Activated CD4-positive, alpha-beta T cell treated with anti-CD3 and anti-CD28 coated beads, Interleukin-2, amount 10 ng/mL, durations not matched to agents 7 days and 5 days (primary cell): ENCODE results near the gene YPEL5. TPM values are rescaled to one million over a fixed set of nuclear protein-coding genes. Genes with fewer than 3 reads are reported as not detected.
A peak's percentile ranks its signal among the peaks of the same experiment; 100 is the strongest.
"Not testable (repeated sequence)": the region's sequence is repeated elsewhere in the genome, so short reads cannot be mapped to it uniquely, and the experiment has no call there.

Source experiments
- CTCF ChIA-PET: fragments of 350-600 bp; sonication (Branson Sonifier 250); formaldehyde crosslinking; loops from one replicate; lab custom pipeline; 2021; ENCODE audit warnings: antibody characterized with exemption; lab: Charles Lee
- POLR2A ChIA-PET: fragments of 350-600 bp; sonication (Branson Sonifier 250); formaldehyde crosslinking; loops from one replicate; lab custom pipeline; 2021; ENCODE audit warnings: antibody characterized with exemption; lab: Charles Lee
- DNase-seq: peaks from one replicate; pipeline ENCODE4 v3.0.0-alpha.2; 2020
- H3K27ac Mint-ChIP-seq: one replicate; pipeline ENCODE4 v1.8.0; 2021; ENCODE audit warnings: mild to moderate bottlenecking, moderate library complexity, mixed read lengths
- H3K27me3 Mint-ChIP-seq: one replicate; pipeline ENCODE4 v1.8.0; 2021; ENCODE audit warnings: mixed read lengths
- H3K36me3 Mint-ChIP-seq: one replicate; pipeline ENCODE4 v1.8.0; 2021; ENCODE audit warnings: low read depth, mixed read lengths
- H3K4me1 Mint-ChIP-seq: one replicate; pipeline ENCODE4 v1.8.0; 2021; ENCODE audit warnings: mixed read lengths
- H3K4me3 Mint-ChIP-seq: one replicate; pipeline ENCODE4 v1.8.0; 2021; ENCODE audit warnings: mild to moderate bottlenecking, moderate library complexity, mixed read lengths
- H3K9me3 Mint-ChIP-seq: one replicate; pipeline ENCODE4 v1.8.0; 2021; ENCODE audit warnings: mixed read lengths
- total RNA-seq, 2 experiments: library from RNA; stranded (reverse); gene quantifications; one replicate each; pipeline ENCODE4 v1.2.3, GENCODE V29; 2021

The YPEL5 gene
- 10 to 100 TPM; 32.3 to 39.2 TPM for total RNA-seq

DNA sequence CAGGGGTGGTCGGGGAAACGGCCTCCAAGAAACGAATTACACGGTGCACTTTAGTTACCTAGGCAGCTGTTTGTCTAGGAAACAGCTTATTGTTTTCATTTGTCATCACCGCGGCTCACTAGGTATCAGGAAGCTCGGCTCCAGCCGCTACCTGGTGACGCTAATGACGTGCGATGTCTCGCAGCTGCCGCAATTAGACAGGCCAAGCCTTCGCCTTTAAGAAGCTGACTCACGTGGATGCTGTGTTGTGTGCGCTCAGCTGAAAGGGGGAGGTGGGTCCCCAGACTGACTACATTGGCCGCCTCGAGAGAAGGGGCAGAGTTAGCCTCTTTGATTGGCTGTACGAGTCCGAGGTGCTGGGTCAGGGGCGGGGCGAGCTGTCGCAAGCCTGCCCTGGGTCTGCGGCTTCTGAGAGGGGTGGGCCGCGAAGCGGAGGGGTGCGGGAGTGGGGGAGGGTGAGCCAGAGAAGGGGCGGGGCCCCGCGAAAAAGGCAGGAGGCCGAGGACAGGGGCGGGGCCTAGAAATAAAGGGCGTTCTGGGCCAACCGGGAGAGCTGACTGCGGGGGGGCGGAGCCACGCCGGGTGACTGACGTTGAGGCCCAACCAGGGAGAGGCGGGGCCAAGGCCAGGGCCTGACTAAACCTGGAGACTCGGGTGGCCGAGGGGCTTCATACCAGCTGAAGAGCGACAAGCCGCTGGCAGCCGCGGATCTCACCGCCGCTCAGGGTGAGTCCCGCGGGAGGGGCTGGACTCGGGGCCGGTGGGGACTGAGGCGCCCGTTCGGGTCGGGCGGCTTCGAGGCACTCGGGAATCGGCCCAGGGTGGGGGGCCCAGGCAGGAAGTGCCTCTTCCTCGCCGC lies at the start of gene YPEL5:
YPEL5 (plus strand) TSS at position 671 of the 859 bp plus-strand sequence. CDS start 9,645 bp downstream, outside the sequence.
- peak; percentile 99 for DNase-seq
- peaks cover 44% of the 10 kb centered on the region for H3K4me1 Mint-ChIP-seq
- no peaks in the 10 kb centered on the region for H3K9me3 Mint-ChIP-seq
- H3K27ac Mint-ChIP-seq = peak within 1 kb of the TSS; percentile 99
- peak within 1 kb of the TSS; percentile 81 for H3K4me3 Mint-ChIP-seq
- POLR2A ChIA-PET = no interaction called here
- no peaks in the 10 kb centered on the region for H3K27me3 Mint-ChIP-seq
- CTCF ChIA-PET = interaction anchor here (0.6 to 7.2 kb wide), 8 partner anchors 9 to 565 kb away, joined by 3 to 72 read pairs (median 4); no protein-coding TSS in a partner anchor
- peaks cover 11% of the 10 kb centered on the region for H3K36me3 Mint-ChIP-seq

DNA sequence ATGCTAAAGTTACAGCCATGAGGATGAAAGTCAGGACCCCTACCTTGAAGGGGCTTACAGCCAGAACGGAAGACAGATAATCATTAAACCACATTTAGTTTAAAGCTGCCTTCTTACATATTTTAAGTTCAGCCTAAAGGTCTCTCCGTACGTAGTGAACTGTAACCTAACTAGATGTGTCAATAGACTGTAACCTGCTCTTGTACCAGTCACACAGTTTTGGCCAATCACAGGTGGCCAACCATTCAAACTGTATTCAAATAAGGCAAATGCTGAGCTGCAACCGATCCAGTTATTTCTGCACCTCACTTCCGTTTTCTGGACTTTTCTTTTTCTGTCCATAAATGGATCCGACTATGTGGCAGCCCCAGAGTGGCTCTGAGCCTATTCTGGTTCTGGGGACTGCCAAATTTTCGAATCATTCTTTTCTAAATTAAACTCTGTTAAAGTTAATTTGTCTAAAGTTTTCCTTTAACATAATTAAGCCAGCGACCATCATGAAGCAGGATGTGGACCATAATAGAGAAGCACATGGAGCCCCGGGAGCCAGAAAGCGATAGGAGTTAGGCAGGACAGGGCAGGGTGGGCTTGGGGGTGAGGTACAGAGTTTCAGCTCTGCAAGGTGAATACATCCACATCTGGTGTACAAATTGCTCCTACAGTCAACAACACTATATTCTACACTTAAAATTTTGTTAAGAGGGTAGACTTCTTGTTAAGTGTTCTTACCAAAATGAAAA lies 48.4 kb upstream of the YPEL5 start:
- no peak overlapping the region for H3K27ac Mint-ChIP-seq
- CTCF ChIA-PET = interaction anchor here (0.5 to 0.7 kb wide), 2 partner anchors 40 to 248 kb away, joined by 3 to 4 read pairs; no protein-coding TSS in a partner anchor
- no peak overlapping the region for H3K4me3 Mint-ChIP-seq
- H3K27me3 Mint-ChIP-seq = peaks cover 35% of the 10 kb centered on the region
- H3K9me3 Mint-ChIP-seq = no peaks in the 10 kb centered on the region
- no peaks in the 10 kb centered on the region for H3K4me1 Mint-ChIP-seq
- POLR2A ChIA-PET = no interaction called here
- no peaks in the 10 kb centered on the region for H3K36me3 Mint-ChIP-seq
- no peak for DNase-seq

DNA sequence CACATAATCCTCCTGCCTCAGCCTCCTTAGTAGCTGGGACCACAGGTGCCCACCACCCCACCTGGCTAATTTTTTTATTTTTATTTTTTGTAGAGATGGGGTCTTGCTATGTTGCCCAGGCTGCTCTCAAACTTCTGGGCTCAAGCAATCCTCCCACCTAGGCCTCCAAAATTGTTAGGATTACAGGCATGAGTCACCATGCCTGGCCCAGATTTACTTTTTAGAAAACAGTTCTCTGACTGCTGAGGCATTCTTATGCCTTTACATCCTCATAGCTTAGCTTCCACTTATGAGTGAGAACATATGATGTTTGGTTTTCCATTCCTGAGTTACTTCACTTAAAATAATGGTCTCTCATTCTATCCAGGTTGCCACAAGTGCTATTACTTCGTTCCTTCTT lies 47.4 kb upstream of the YPEL5 start:
- H3K9me3 Mint-ChIP-seq, CTCF ChIA-PET, H3K4me1 Mint-ChIP-seq, H3K27ac Mint-ChIP-seq, POLR2A ChIA-PET, H3K4me3 Mint-ChIP-seq, H3K36me3 Mint-ChIP-seq, DNase-seq: not testable (repeated sequence)
- H3K27me3 Mint-ChIP-seq = peaks cover 31% of the 10 kb centered on the region

DNA sequence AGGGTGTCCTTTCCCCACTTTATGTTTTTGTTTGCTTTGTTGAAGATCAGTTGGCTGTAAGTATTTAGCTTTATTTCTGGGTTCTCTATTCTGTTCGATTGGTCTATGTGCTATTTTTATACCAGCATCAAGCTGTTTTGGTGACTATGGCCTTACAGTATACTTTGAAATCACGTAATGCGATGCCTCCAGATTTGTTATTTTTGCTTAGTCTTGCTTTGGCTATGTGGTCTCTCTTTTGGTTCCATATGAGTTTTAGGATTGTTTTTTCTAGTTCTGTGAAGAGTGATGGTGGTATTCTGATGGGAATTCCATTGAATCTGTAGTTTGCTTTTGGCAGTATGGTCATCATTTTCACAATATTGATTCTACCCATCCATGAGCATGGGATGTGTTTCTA lies 46.1 kb upstream of the YPEL5 start:
- peaks cover 28% of the 10 kb centered on the region for H3K27me3 Mint-ChIP-seq
- H3K9me3 Mint-ChIP-seq, H3K4me1 Mint-ChIP-seq, DNase-seq, POLR2A ChIA-PET, H3K36me3 Mint-ChIP-seq, H3K27ac Mint-ChIP-seq, H3K4me3 Mint-ChIP-seq: not testable (repeated sequence)
- CTCF ChIA-PET = interaction anchor here (1.1 to 2.0 kb wide), 2 partner anchors 11 to 15 kb away, joined by 3 to 4 read pairs; no protein-coding TSS in a partner anchor

DNA sequence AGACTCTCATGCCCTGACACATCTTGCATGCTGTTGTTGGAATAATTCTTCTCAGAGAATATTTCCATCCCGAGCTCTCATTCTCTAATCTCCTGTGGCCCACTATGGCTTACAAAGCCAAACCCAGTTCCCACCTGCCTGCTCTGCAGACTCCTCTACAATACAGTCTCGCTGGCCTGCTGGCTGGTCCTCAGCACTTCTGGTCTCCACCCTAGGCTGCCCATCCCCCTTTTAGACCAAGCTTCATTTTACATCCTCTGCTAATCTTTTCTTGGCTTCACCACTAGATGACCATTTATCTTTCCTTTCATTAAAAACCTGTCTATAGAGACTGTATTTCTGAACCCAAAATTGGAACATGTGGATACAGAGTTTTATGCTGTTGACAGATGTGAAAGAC lies 42.5 kb upstream of the YPEL5 start:
- CTCF ChIA-PET = no interaction called here
- no peaks in the 10 kb centered on the region for H3K36me3 Mint-ChIP-seq
- DNase-seq = no peak
- no peak overlapping the region for H3K4me3 Mint-ChIP-seq
- H3K27ac Mint-ChIP-seq = no peak overlapping the region
- POLR2A ChIA-PET = no interaction called here
- no peaks in the 10 kb centered on the region for H3K4me1 Mint-ChIP-seq
- no peaks in the 10 kb centered on the region for H3K9me3 Mint-ChIP-seq
- peaks cover 10% of the 10 kb centered on the region for H3K27me3 Mint-ChIP-seq

DNA sequence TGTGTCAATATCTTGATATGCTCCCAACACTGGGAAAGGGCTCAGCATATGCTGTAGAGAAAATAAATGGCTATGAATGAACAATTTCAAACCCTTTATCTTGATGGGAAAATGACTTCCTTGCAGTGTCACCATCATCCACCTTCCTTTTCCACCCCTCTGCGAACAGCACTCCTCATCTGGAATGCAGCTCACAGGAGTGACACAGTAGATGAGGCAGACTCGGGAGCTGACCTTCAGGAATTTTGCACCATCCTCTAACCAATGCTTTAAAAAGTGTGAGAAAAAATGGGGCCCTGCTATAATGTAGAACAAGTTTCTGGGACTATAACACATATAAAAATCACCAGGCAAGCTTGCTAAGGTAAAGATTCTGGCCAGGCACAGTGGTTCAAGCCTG lies 41.3 kb upstream of the YPEL5 start:
- H3K9me3 Mint-ChIP-seq = no peaks in the 10 kb centered on the region
- H3K27me3 Mint-ChIP-seq = peaks cover 5% of the 10 kb centered on the region
- no peaks in the 10 kb centered on the region for H3K4me1 Mint-ChIP-seq
- no peaks in the 10 kb centered on the region for H3K36me3 Mint-ChIP-seq
- CTCF ChIA-PET = interaction anchor here (0.8 to 1.2 kb wide), 2 partner anchors 8 to 18 kb away, joined by 3 to 4 read pairs; no protein-coding TSS in a partner anchor
- DNase-seq = no peak
- POLR2A ChIA-PET = no interaction called here
- no peak overlapping the region for H3K27ac Mint-ChIP-seq
- H3K4me3 Mint-ChIP-seq = no peak overlapping the region

DNA sequence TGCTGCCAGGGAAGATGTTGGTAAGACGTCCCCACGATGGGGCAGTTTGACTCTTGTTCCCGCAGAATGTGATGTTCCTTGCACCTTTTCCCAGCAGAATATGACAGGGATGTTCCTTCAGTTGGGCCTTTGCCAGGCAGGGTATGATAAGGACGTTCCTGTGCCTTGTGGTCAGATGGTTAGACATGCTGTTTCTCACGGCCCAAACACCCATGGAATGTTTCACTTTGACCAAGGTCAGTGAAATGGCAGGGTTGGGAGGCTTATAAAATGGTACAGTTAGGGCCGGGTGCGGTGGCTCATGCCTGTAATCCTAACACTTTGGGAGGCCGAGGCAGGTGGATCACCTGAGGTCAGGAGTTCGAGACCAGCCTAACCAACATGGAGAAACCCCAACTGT lies 40.3 kb upstream of the YPEL5 start:
- CTCF ChIA-PET = interaction anchor here (0.7 to 1.2 kb wide), 2 partner anchors 9 to 17 kb away, joined by 4 read pairs; no protein-coding TSS in a partner anchor
- no peaks in the 10 kb centered on the region for H3K36me3 Mint-ChIP-seq
- peaks cover 5% of the 10 kb centered on the region for H3K27me3 Mint-ChIP-seq
- POLR2A ChIA-PET = no interaction called here
- no peak overlapping the region for H3K27ac Mint-ChIP-seq
- no peaks in the 10 kb centered on the region for H3K4me1 Mint-ChIP-seq
- no peak for DNase-seq
- H3K4me3 Mint-ChIP-seq = no peak overlapping the region
- H3K9me3 Mint-ChIP-seq = no peaks in the 10 kb centered on the region

DNA sequence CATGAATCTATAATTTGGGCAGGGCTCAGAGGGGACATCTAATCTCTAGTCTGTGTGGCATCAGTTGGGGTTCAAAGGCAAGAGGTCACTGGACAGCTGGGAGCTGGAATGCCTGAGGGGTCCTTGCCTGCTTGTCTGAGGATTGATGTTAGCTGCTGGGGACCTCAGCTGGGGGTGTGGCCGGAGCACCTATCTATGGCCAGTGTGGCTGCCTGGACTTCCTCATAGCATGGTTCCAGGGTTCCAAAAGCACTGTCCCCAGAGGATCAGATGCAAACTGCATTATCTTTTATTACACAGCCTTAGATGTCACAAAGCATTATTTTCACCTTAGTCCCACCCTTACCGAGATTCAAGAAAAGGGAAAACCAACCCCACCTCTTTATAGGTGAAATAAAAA lies 38.6 kb upstream of the YPEL5 start:
- Mint-ChIP-seq H3K9me3 (no peaks in the 10 kb centered on the region), H3K4me3 (no peak overlapping the region), H3K27ac (no peak overlapping the region), H3K27me3 (peaks cover 3% of the 10 kb centered on the region), H3K36me3 (no peaks in the 10 kb centered on the region), H3K4me1 (no peaks in the 10 kb centered on the region)
- ChIA-PET POLR2A (no interaction called here), CTCF (interaction anchor here (1.2 kb wide), 1 partner anchor 15 kb away, joined by 3 read pairs; no protein-coding TSS in a partner anchor)
- DNase-seq = no peak

DNA sequence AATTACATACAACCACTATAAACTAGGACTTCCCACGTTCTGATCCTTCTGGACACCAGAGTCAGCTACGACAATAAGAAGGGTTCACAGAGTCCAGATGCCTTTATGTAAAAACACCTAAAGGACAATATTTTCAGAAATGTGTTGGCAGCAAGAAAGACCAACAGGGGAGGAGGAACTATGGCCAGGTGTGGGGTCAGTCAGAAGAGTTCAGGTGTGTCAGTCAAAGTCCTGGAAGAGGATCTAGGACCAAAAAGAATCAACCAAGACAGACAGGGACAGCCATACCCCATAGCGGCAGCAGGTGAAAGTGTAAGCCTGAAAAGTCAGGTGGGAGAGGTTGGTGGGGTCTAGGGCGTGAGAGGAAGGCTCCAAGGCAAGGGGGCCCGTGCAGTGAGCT lies 38.0 kb upstream of the YPEL5 start:
- no peaks in the 10 kb centered on the region for H3K4me1 Mint-ChIP-seq
- peaks cover 3% of the 10 kb centered on the region for H3K27me3 Mint-ChIP-seq
- no peak for DNase-seq
- ChIA-PET POLR2A (no interaction called here), CTCF (interaction anchor here (1.2 kb wide), 1 partner anchor 14 kb away, joined by 3 read pairs; no protein-coding TSS in a partner anchor)
- H3K9me3 Mint-ChIP-seq = no peaks in the 10 kb centered on the region
- H3K4me3 Mint-ChIP-seq = no peak overlapping the region
- no peaks in the 10 kb centered on the region for H3K36me3 Mint-ChIP-seq
- no peak overlapping the region for H3K27ac Mint-ChIP-seq

DNA sequence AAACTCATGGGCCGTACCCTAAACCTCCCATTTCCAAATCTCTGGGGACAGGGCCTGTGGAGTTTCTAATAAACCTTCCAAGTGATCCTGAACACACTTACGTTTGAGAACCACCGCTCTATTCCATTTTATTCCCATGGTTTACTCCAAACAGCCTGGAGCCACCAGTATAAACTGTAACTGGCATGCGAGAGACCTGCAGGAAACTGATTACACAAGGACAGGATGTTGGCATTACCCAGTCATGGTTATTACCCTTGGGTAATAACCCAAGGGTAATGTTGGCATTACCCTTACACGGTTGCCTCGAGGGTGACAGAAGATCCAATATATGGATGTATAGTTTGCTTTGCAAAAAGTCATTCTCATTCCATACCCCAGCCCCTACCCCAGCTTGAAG lies 37.0 kb upstream of the YPEL5 start:
- DNase-seq = no peak
- CTCF ChIA-PET = interaction anchor here (1.5 kb wide), 1 partner anchor 20 kb away, joined by 3 read pairs; no protein-coding TSS in a partner anchor
- H3K27ac Mint-ChIP-seq = no peak overlapping the region
- POLR2A ChIA-PET = no interaction called here
- no peaks in the 10 kb centered on the region for H3K27me3 Mint-ChIP-seq
- no peaks in the 10 kb centered on the region for H3K36me3 Mint-ChIP-seq
- H3K4me1 Mint-ChIP-seq = no peaks in the 10 kb centered on the region
- H3K9me3 Mint-ChIP-seq = no peaks in the 10 kb centered on the region
- H3K4me3 Mint-ChIP-seq = no peak overlapping the region

DNA sequence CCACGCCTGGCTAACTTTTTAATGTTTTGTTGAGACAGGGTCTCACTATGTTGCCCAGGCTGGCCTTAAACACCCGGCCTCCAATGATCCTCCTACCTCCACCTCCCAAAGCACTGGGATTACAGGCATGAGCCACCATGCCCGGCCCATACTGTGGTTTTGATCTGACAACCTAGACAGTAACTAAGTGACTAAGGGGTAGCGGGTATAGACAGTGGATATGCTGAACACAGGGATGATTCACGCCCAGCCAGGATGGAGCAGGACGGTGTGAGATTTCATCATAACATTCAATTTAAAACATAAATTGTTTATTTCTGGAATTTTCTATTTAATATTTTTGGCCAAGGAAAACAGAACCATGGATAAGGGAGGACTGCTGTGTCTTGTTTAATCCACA lies 36.0 kb upstream of the YPEL5 start:
- ChIA-PET CTCF (interaction anchor here (1.5 kb wide), 1 partner anchor 21 kb away, joined by 3 read pairs; no protein-coding TSS in a partner anchor), POLR2A (no interaction called here)
- Mint-ChIP-seq H3K27me3 (no peaks in the 10 kb centered on the region), H3K9me3 (no peaks in the 10 kb centered on the region), H3K4me3 (no peak overlapping the region), H3K27ac (no peak overlapping the region), H3K36me3 (no peaks in the 10 kb centered on the region), H3K4me1 (peaks cover 3% of the 10 kb centered on the region)
- DNase-seq = no peak

DNA sequence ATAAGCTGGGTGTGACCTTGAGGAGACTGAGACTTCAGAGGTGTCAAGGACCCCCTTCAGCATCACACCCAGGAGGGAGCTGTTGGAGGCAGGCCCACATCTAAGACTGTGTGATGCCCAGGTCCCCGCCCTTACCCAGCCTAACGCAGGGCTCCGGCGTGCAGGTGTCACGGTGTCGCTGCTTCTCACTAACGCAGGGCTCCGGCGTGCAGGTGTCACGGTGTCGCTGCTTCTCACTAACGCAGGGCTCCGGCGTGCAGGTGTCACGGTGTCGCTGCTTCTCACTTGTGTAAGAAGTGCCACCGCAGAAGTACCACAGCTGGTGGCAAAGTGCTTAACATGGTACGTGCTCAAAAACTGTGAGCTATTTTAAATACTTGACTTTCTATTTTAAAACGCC lies 35.6 kb upstream of the YPEL5 start:
- DNase-seq, H3K4me3 Mint-ChIP-seq, H3K36me3 Mint-ChIP-seq, H3K27ac Mint-ChIP-seq, H3K9me3 Mint-ChIP-seq, CTCF ChIA-PET, POLR2A ChIA-PET, H3K4me1 Mint-ChIP-seq, H3K27me3 Mint-ChIP-seq: not testable (repeated sequence)

DNA sequence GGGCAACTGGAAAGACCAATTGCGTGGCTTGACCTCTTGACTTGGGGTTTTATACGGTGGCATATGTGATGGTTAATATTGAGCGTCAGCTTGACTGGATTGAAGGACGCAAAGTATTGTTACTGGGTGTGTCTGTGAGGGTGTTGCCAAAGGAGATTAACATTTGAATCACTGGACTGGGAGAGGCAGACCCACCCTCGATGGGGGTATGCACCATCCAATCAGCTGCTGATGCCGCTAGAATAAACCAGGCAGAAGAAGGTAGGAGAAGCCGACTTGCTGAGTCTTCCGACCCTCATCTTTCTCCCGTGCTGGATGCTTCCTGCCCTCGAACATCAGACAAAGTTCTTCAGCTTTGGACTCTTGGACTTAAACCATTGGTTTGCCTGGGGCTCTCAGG lies 34.2 kb upstream of the YPEL5 start:
- Mint-ChIP-seq H3K27me3 (no peaks in the 10 kb centered on the region), H3K4me1 (peaks cover 4% of the 10 kb centered on the region), H3K4me3 (no peak overlapping the region), H3K27ac (no peak overlapping the region), H3K36me3 (no peaks in the 10 kb centered on the region), H3K9me3 (no peaks in the 10 kb centered on the region)
- POLR2A ChIA-PET = no interaction called here
- CTCF ChIA-PET = no interaction called here
- DNase-seq = no peak
